HepG2 (cell line): ENCODE data around the gene ANKRD13D. TPM values are rescaled to one million over a fixed set of nuclear protein-coding genes. Genes with fewer than 3 reads are reported as not detected.
A peak's percentile ranks its signal among the peaks of the same experiment; 100 is the strongest.

Source experiments
- ATF2 ChIP-seq: sonication (generic); formaldehyde crosslinking; IDR thresholded peaks from 2 replicates; pipeline ENCODE4 v1.4.0; 2020; ENCODE audit warnings: missing genetic modification reagents
- ATF7 ChIP-seq, 2 experiments: fragments of 450-650 bp in 1 of 2; sonication (generic) in 1 of 2; formaldehyde crosslinking in 1 of 2; IDR thresholded peaks; 2 replicates each; pipeline versions ENCODE4 v1.4.0 to v1.6.1; 2016 to 2020; ENCODE audit warnings: antibody characterized with exemption in 1 of 2, mild to moderate bottlenecking in 1 of 2, missing genetic modification reagents in 1 of 2
- E2F1 ChIP-seq: sonication (generic); formaldehyde crosslinking; IDR thresholded peaks from 2 replicates; pipeline ENCODE4 v1.5.0; 2020; ENCODE audit warnings: missing genetic modification reagents
- HDAC2 ChIP-seq: sonication (generic); formaldehyde crosslinking; IDR thresholded peaks from 2 replicates; pipeline ENCODE4 v1.4.0; 2020; ENCODE audit warnings: missing genetic modification reagents
- HOXD1 ChIP-seq: sonication (generic); formaldehyde crosslinking; IDR thresholded peaks from 2 replicates; pipeline ENCODE4 v1.5.0; 2020; ENCODE audit warnings: missing genetic modification reagents
- IRF2 ChIP-seq: IDR thresholded peaks from 2 replicates; pipeline ENCODE4 v1.6.1; 2018; ENCODE audit warnings: missing genetic modification reagents, missing compliant biosample characterization
- MTERF4 ChIP-seq: sonication (generic); formaldehyde crosslinking; IDR thresholded peaks from 2 replicates; pipeline ENCODE4 v1.8.0; 2023; ENCODE audit warnings: mild to moderate bottlenecking, missing genetic modification reagents
- RNF219 ChIP-seq: sonication (generic); formaldehyde crosslinking; IDR thresholded peaks from 2 replicates; pipeline ENCODE4 v1.5.0; 2020; ENCODE audit warnings: mild to moderate bottlenecking, missing genetic modification reagents
- SMC3 ChIP-seq: IDR thresholded peaks from 2 replicates; pipeline ENCODE4 v1.6.1; 2011; ENCODE audit warnings: low read length, improper control_type of control experiment
- TOPORS ChIP-seq: sonication (generic); formaldehyde crosslinking; IDR thresholded peaks from 2 replicates; pipeline ENCODE4 v1.8.0; 2023; ENCODE audit warnings: mild to moderate bottlenecking, missing genetic modification reagents
- WIZ ChIP-seq: sonication (generic); formaldehyde crosslinking; IDR thresholded peaks from 2 replicates; pipeline ENCODE4 v1.5.1; 2020; ENCODE audit warnings: mild to moderate bottlenecking, missing genetic modification reagents
- ZBTB10 ChIP-seq: sonication (generic); formaldehyde crosslinking; IDR thresholded peaks from 2 replicates; pipeline ENCODE4 v1.4.0; 2020; ENCODE audit warnings: missing genetic modification reagents, borderline replicate concordance
- ZBTB38 ChIP-seq: sonication (generic); formaldehyde crosslinking; IDR thresholded peaks from 2 replicates; pipeline ENCODE4 v1.5.1; 2020; ENCODE audit warnings: mild to moderate bottlenecking, missing genetic modification reagents
- ZBTB7B ChIP-seq: sonication (generic); formaldehyde crosslinking; IDR thresholded peaks from 2 replicates; pipeline ENCODE4 v1.4.0; 2020; ENCODE audit warnings: missing genetic modification reagents
- ZFP82 ChIP-seq: sonication (generic); formaldehyde crosslinking; IDR thresholded peaks from 2 replicates; pipeline ENCODE4 v1.5.1; 2020; ENCODE audit warnings: mild to moderate bottlenecking, missing genetic modification reagents, borderline replicate concordance
- ZNF383 ChIP-seq: sonication (generic); formaldehyde crosslinking; IDR thresholded peaks from 2 replicates; pipeline ENCODE4 v1.4.0; 2020; ENCODE audit warnings: missing genetic modification reagents, mild to moderate bottlenecking, borderline replicate concordance
- ZNF747 ChIP-seq: sonication (generic); formaldehyde crosslinking; IDR thresholded peaks from 2 replicates; pipeline ENCODE4 v1.8.1; 2023; ENCODE audit warnings: missing genetic modification reagents, mild to moderate bottlenecking, borderline replicate concordance
- ZNF773 ChIP-seq: sonication (generic); formaldehyde crosslinking; IDR thresholded peaks from 2 replicates; pipeline ENCODE4 v1.4.0; 2020; ENCODE audit warnings: missing genetic modification reagents, borderline replicate concordance
- ZNF839 ChIP-seq: sonication (generic); formaldehyde crosslinking; IDR thresholded peaks from 2 replicates; pipeline ENCODE4 v1.4.0; 2020; ENCODE audit warnings: missing genetic modification reagents, mild to moderate bottlenecking, borderline replicate concordance
- polyA plus RNA-seq, 8 experiments: library from polyadenylated mRNA; depleted of rRNA in 3 of 8; stranded (reverse) in 7 of 8; unstranded in 1 of 8; fragments of >200 nt; fragmentation: Illumina TruSeq in 4 of 8; extraction: Trizol in 4 of 8; gene quantifications; 2 replicates each; pipeline versions ENCODE4 v1.2.1 to v1.2.3, GENCODE V29; 2011 to 2016; ENCODE audit warnings: low read depth in 4 of 8, missing spikeins in 1 of 8, mixed read lengths in 1 of 8; ENCODE audit not compliant: insufficient read depth in 1 of 8
- total RNA-seq, 5 experiments: library from RNA; depleted of rRNA; stranded (reverse); fragments of >200 nt; fragmentation: Illumina TruSeq; extraction: Trizol; gene quantifications; 2 replicates each; pipeline ENCODE4 v1.2.3, GENCODE V29; 2016; ENCODE audit warnings: low read depth in 1 of 5

Gene ANKRD13D
- total and polyA plus RNA-seq, 2 of the 13 experiments (the other 11 are each of a cell fraction or from before 2014, with no cell fraction given) = 18.6 to 27.3 TPM

GRCh38 chr11:67317888-67318555, 28.9 kb downstream of the ANKRD13D start (continued):
- TF ChIP-seq ATF2 (no peak), TOPORS (CRISPR knock-in tag) (no peak), ZNF383 (CRISPR knock-in tag) (0 out of 2 replicates have a peak, but pooled peaks have one; percentile 71), E2F1 (CRISPR knock-in tag) (peak; percentile 43; the same call in 1 of the 2 replicates), MTERF4 (CRISPR knock-in tag) (0 out of 2 replicates have a peak, but pooled peaks have one; percentile 65), HDAC2 (0 out of 2 replicates have a peak, but pooled peaks have one; percentile 6), ZFP82 (CRISPR knock-in tag) (0 out of 2 replicates have a peak, but pooled peaks have one; percentile 13), ZNF839 (CRISPR knock-in tag) (no peak), IRF2 (CRISPR knock-in tag) (no peak), ZNF773 (peak; percentile 48; the same call in 1 of the 2 replicates), ZBTB38 (CRISPR knock-in tag) (peak; percentile 42), RNF219 (CRISPR knock-in tag) (peak; percentile 82; the same call in 1 of the 2 replicates), ZNF747 (CRISPR knock-in tag) (peak; percentile 24; the same call in 1 of the 2 replicates), ATF7 (IDR thresholded peaks at IDR 0.05) (no peak), ATF7 (CRISPR knock-in tag; IDR thresholded peaks at IDR 0.05) (0 out of 2 replicates have a peak, but pooled peaks have one; percentile 18), WIZ (CRISPR knock-in tag) (0 out of 2 replicates have a peak, but pooled peaks have one; percentile 51), ZBTB7B (CRISPR knock-in tag) (0 out of 2 replicates have a peak, but pooled peaks have one; percentile 18), ZBTB10 (CRISPR knock-in tag) (0 out of 2 replicates have a peak, but pooled peaks have one; percentile 61), SMC3 (no peak), HOXD1 (CRISPR knock-in tag) (peak; percentile 63; the same call in 1 of the 2 replicates)
